GM23338 (cell line): Measurements from ENCODE around the gene TMEM11. TPM values are rescaled to one million over a fixed set of nuclear protein-coding genes. Genes with fewer than 3 reads are reported as not detected.

Experiments used
- ATAC-seq: fragments of 200-7000 bp; cut with Tn5 transposase; 3 replicates; pipeline ENCODE4 v1.9.1; 2020
- DNase-seq: peaks from one replicate; pipeline ENCODE4 v3.0.0-alpha.2; 2015; ENCODE audit warnings: low spot score
- H2AFZ ChIP-seq: fragments of 200-600 bp; sonication (generic); 2 replicates; pipeline ENCODE4 v1.8.0; 2016; ENCODE audit warnings: antibody characterized with exemption, mild to moderate bottlenecking, moderate library complexity
- H3F3A ChIP-seq: fragments of 200-600 bp; sonication (generic); replicated peaks from 2 replicates; pipeline ENCODE4 v1.8.0; 2017; ENCODE audit warnings: antibody characterized with exemption, mixed run types, low read depth
- H3K27ac ChIP-seq: fragments of 200-600 bp; sonication (generic); 2 replicates; pipeline ENCODE4 v1.6.1; 2016; ENCODE audit warnings: low read depth
- H3K27me3 ChIP-seq: fragments of 200-600 bp; sonication (generic); 2 replicates; pipeline ENCODE4 v1.8.0; 2016; ENCODE audit warnings: mild to moderate bottlenecking, mixed run types, moderate library complexity; ENCODE audit not compliant: insufficient read depth
- H3K36me3 ChIP-seq: fragments of 200-600 bp; sonication (generic); 2 replicates; pipeline ENCODE4 v1.8.0; 2016; ENCODE audit warnings: mild to moderate bottlenecking; ENCODE audit not compliant: insufficient read depth
- H3K4me1 ChIP-seq: fragments of 200-600 bp; sonication (generic); 2 replicates; pipeline ENCODE4 v1.8.0; 2016; ENCODE audit warnings: mild to moderate bottlenecking, moderate library complexity; ENCODE audit not compliant: insufficient read depth
- H3K4me2 ChIP-seq: fragments of 200-600 bp; sonication (generic); 2 replicates; pipeline ENCODE4 v1.7.1; 2017; ENCODE audit warnings: mixed run types
- H3K4me3 ChIP-seq: fragments of 200-600 bp; sonication (generic); 2 replicates; pipeline ENCODE4 v1.6.1; 2016; ENCODE audit warnings: mixed run types
- H3K79me2 ChIP-seq: fragments of 200-600 bp; sonication (generic); replicated peaks from 2 replicates; pipeline ENCODE4 v1.8.0; 2017; ENCODE audit warnings: mild to moderate bottlenecking; ENCODE audit not compliant: insufficient read depth
- H3K9me2 ChIP-seq: fragments of 200-600 bp; sonication (generic); 2 replicates; pipeline ENCODE4 v1.8.0; 2017; ENCODE audit not compliant: insufficient read depth
- H4K20me1 ChIP-seq: fragments of 200-600 bp; sonication (generic); replicated peaks from 2 replicates; pipeline ENCODE4 v1.8.0; 2017; ENCODE audit warnings: mild to moderate bottlenecking; ENCODE audit not compliant: insufficient read depth
- H3K27ac Mint-ChIP-seq: 2 replicates; pipeline ENCODE4 v1.8.0; 2020; ENCODE audit warnings: inconsistent platforms, mild to moderate bottlenecking, moderate library complexity, mixed read lengths
- H3K27me3 Mint-ChIP-seq: 3 replicates; pipeline ENCODE4 v1.8.0; 2022; ENCODE audit warnings: low read depth, mild to moderate bottlenecking, moderate library complexity, mixed read lengths, inconsistent platforms; ENCODE audit not compliant: insufficient read depth, poor library complexity
- H3K36me3 Mint-ChIP-seq: 3 replicates; pipeline ENCODE4 v1.8.0; 2021; ENCODE audit warnings: low read depth, mild to moderate bottlenecking, inconsistent platforms, moderate library complexity, mixed read lengths
- H3K4me1 Mint-ChIP-seq: 3 replicates; pipeline ENCODE4 v1.8.0; 2020; ENCODE audit warnings: mild to moderate bottlenecking, inconsistent platforms, mixed read lengths
- H3K4me3 Mint-ChIP-seq: 3 replicates; pipeline ENCODE4 v1.8.0; 2021; ENCODE audit warnings: moderate library complexity, mild to moderate bottlenecking, inconsistent platforms, mixed read lengths
- H3K9me3 Mint-ChIP-seq: 3 replicates; pipeline ENCODE4 v1.8.0; 2020; ENCODE audit warnings: moderate library complexity, mild to moderate bottlenecking, inconsistent platforms, mixed read lengths
- CREB1 ChIP-seq: fragments of 250-450 bp; sonication (Bioruptor Pico); IDR thresholded peaks from 2 replicates; pipeline ENCODE4 v1.5.0; 2020; ENCODE audit warnings: low read depth, mild to moderate bottlenecking, moderate library complexity
- EZH2 ChIP-seq: fragments of 200-600 bp; sonication (generic); IDR thresholded peaks from one replicate; pipeline ENCODE4 v1.8.0; 2017; ENCODE audit warnings: antibody characterized with exemption, mild to moderate bottlenecking, low read depth; ENCODE audit not compliant: unreplicated experiment
- EZH2phosphoT487 ChIP-seq: fragments of 200-600 bp; sonication (generic); IDR thresholded peaks from one replicate; pipeline ENCODE4 v1.8.1; 2018; ENCODE audit warnings: antibody characterized with exemption; ENCODE audit not compliant: unreplicated experiment
- NANOG ChIP-seq: IDR thresholded peaks from 2 replicates; pipeline ENCODE4 v1.6.1; 2016; ENCODE audit warnings: antibody characterized with exemption, borderline replicate concordance
- POLR2AphosphoS5 ChIP-seq: IDR thresholded peaks from 2 replicates; pipeline ENCODE4 v1.6.1; 2016; ENCODE audit warnings: antibody characterized with exemption, low read depth
- STAT1 ChIP-seq: IDR thresholded peaks from one replicate; pipeline ENCODE4 v1.6.1; 2016; ENCODE audit warnings: antibody characterized with exemption; ENCODE audit not compliant: unreplicated experiment
- ZNF114 ChIP-seq: fragments of 250-450 bp; sonication (Bioruptor Pico); IDR thresholded peaks from 2 replicates; pipeline ENCODE4 v1.5.0; 2020; ENCODE audit warnings: mild to moderate bottlenecking, moderate library complexity
- ZNF331 ChIP-seq: fragments of 250-450 bp; sonication (Bioruptor Pico); IDR thresholded peaks from 2 replicates; pipeline ENCODE4 v1.5.0; 2020; ENCODE audit warnings: low read depth, mild to moderate bottlenecking, moderate library complexity
- polyA plus RNA-seq: library from polyadenylated mRNA; unstranded; fragments of >200 nt; fragmentation: Nextera tagmentation; extraction: Ambion mirVana; gene quantifications from 2 replicates; pipeline ENCODE4 v1.2.1, GENCODE V29; 2016
- total RNA-seq: library from RNA; depleted of rRNA; stranded (reverse); fragments of >200 nt; shearing (Covaris generic); gene quantifications from 2 replicates; pipeline ENCODE4 v1.2.3, GENCODE V29; 2014
- TF ChIP-seq, protein P1 (sequence below): IDR thresholded peaks from one replicate; pipeline ENCODE4 v1.6.1; 2018; ENCODE audit warnings: antibody characterized with exemption; ENCODE audit not compliant: unreplicated experiment
- TF ChIP-seq, protein P2 (sequence below), 2 experiments: fragments of 200-600 bp in 1 of 2; sonication (generic) in 1 of 2; conservative IDR thresholded peaks; 2 replicates each; pipeline versions ENCODE4 v1.5.1 to v1.6.1; 2016 to 2017; ENCODE audit warnings: antibody characterized with exemption in 2 of 2, low read depth in 2 of 2, mild to moderate bottlenecking in 2 of 2, moderate library complexity in 1 of 2
- TF ChIP-seq, protein P3 (sequence below): IDR thresholded peaks from 2 replicates; pipeline ENCODE4 v1.6.1; 2016; ENCODE audit warnings: antibody characterized with exemption

Gene TMEM11
- total and polyA plus RNA-seq, 2 experiments from 2014 or later = 38.5 to 90.2 TPM

- TF ChIP-seq EZH2 (no peak), EZH2phosphoT487 (no peak), STAT1 (no peak), NANOG (no peak), CREB1 (CRISPR knock-in tag) (no peak), POLR2AphosphoS5 (no peak), ZNF331 (CRISPR knock-in tag) (no peak)
- TF ChIP-seq, protein P1, sequence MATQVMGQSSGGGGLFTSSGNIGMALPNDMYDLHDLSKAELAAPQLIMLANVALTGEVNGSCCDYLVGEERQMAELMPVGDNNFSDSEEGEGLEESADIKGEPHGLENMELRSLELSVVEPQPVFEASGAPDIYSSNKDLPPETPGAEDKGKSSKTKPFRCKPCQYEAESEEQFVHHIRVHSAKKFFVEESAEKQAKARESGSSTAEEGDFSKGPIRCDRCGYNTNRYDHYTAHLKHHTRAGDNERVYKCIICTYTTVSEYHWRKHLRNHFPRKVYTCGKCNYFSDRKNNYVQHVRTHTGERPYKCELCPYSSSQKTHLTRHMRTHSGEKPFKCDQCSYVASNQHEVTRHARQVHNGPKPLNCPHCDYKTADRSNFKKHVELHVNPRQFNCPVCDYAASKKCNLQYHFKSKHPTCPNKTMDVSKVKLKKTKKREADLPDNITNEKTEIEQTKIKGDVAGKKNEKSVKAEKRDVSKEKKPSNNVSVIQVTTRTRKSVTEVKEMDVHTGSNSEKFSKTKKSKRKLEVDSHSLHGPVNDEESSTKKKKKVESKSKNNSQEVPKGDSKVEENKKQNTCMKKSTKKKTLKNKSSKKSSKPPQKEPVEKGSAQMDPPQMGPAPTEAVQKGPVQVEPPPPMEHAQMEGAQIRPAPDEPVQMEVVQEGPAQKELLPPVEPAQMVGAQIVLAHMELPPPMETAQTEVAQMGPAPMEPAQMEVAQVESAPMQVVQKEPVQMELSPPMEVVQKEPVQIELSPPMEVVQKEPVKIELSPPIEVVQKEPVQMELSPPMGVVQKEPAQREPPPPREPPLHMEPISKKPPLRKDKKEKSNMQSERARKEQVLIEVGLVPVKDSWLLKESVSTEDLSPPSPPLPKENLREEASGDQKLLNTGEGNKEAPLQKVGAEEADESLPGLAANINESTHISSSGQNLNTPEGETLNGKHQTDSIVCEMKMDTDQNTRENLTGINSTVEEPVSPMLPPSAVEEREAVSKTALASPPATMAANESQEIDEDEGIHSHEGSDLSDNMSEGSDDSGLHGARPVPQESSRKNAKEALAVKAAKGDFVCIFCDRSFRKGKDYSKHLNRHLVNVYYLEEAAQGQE = no peak
- TF ChIP-seq, protein P2, sequence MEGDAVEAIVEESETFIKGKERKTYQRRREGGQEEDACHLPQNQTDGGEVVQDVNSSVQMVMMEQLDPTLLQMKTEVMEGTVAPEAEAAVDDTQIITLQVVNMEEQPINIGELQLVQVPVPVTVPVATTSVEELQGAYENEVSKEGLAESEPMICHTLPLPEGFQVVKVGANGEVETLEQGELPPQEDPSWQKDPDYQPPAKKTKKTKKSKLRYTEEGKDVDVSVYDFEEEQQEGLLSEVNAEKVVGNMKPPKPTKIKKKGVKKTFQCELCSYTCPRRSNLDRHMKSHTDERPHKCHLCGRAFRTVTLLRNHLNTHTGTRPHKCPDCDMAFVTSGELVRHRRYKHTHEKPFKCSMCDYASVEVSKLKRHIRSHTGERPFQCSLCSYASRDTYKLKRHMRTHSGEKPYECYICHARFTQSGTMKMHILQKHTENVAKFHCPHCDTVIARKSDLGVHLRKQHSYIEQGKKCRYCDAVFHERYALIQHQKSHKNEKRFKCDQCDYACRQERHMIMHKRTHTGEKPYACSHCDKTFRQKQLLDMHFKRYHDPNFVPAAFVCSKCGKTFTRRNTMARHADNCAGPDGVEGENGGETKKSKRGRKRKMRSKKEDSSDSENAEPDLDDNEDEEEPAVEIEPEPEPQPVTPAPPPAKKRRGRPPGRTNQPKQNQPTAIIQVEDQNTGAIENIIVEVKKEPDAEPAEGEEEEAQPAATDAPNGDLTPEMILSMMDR (conservative IDR thresholded peaks at IDR 0.05; ENCODE audit: low read depth in 2 of 2) = no peak
These were observed 15.6 kb downstream of the TMEM11 start (continued) for GRCh38 chr17:21198411-21198810.

DNA sequence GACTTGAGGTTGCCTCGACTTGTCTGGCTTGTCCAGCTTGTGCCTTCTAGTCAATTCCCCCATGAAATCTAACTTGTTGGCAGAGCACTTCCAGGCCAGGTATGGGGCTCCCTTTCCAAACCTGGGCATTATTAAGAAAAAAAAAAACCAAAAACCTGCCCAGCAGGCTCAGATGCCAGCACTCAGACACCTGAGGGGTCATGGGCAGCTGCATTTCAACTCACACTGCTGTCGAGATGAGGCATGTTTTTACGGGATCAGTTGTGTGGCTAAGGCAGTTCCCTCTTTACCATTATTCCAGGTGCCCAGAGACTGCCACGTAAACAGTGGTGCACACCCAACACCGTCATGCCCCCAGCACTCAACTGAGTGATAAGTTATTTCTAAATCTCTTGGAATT, 17.8 kb downstream of the TMEM11 start:
- Mint-ChIP-seq H3K4me1 (peaks cover 45% of the 10 kb centered on the region), H3K4me3 (no peak overlapping the region), H3K9me3 (no peaks in the 10 kb centered on the region), H3K27me3 (peaks cover 5% of the 10 kb centered on the region), H3K36me3 (peaks cover 51% of the 10 kb centered on the region), H3K27ac (no peak overlapping the region)
- Histone ChIP-seq H3K4me3 (no peak overlapping the region), H3K4me2 (no peak overlapping the region), H4K20me1 (peaks cover 32% of the 10 kb centered on the region), H3K27me3 (no peaks in the 10 kb centered on the region), H3K9me2 (no peaks in the 10 kb centered on the region), H3F3A (peaks cover 23% of the 10 kb centered on the region), H2AFZ (no peak overlapping the region), H3K79me2 (peaks cover 40% of the 10 kb centered on the region), H3K36me3 (peaks cover 8% of the 10 kb centered on the region), H3K4me1 (peaks cover 35% of the 10 kb centered on the region), H3K27ac (no peak overlapping the region)
- no peak for ATAC-seq
- DNase-seq = no peak
- TF ChIP-seq, protein P3, sequence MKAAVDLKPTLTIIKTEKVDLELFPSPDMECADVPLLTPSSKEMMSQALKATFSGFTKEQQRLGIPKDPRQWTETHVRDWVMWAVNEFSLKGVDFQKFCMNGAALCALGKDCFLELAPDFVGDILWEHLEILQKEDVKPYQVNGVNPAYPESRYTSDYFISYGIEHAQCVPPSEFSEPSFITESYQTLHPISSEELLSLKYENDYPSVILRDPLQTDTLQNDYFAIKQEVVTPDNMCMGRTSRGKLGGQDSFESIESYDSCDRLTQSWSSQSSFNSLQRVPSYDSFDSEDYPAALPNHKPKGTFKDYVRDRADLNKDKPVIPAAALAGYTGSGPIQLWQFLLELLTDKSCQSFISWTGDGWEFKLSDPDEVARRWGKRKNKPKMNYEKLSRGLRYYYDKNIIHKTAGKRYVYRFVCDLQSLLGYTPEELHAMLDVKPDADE = no peak
- no peak for TF ChIP-seq POLR2AphosphoS5
- no peak for TF ChIP-seq EZH2phosphoT487
- TF ChIP-seq, protein P2 (conservative IDR thresholded peaks at IDR 0.05; ENCODE audit: low read depth in 2 of 2) = no peak
- no peak for TF ChIP-seq CREB1 (CRISPR knock-in tag)
- no peak for TF ChIP-seq ZNF114 (CRISPR knock-in tag)
- TF ChIP-seq, protein P1 = no peak
- no peak for TF ChIP-seq STAT1
